Mesenchymal stem cell (in vitro differentiated cells and primary cell): Measurements from ENCODE around the gene PRIM1.
"Not testable (repeated sequence)": the region's sequence is repeated elsewhere in the genome, so short reads cannot be mapped to it uniquely, and the experiment has no call there.

ENCODE experiments used
- DNase-seq: peaks from one replicate; pipeline ENCODE4 v3.0.0-alpha.2; 2013
- H2AFZ ChIP-seq: one replicate; pipeline ENCODE4 v1.6.1; 2013; ENCODE audit warnings: low read depth, mild to moderate bottlenecking, control low read depth, inconsistent platforms, low read length, moderate library complexity
- H2AK5ac ChIP-seq: 2 replicates; pipeline ENCODE4 v1.6.1; 2013; ENCODE audit warnings: low read length, moderate library complexity, mild to moderate bottlenecking, inconsistent platforms; ENCODE audit not compliant: severe bottlenecking
- H2BK120ac ChIP-seq: one replicate; pipeline ENCODE4 v1.6.1; 2013; ENCODE audit warnings: low read depth, mild to moderate bottlenecking, inconsistent platforms, low read length, moderate library complexity
- H2BK12ac ChIP-seq, 2 experiments: one replicate each; pipeline ENCODE4 v1.6.1; 2013; ENCODE audit warnings: inconsistent platforms in 2 of 2, low read length in 2 of 2, mild to moderate bottlenecking in 2 of 2, moderate library complexity in 2 of 2, control low read depth in 1 of 2
- H2BK15ac ChIP-seq: one replicate; pipeline ENCODE4 v1.6.1; 2013; ENCODE audit warnings: mild to moderate bottlenecking, low read depth, inconsistent platforms; ENCODE audit not compliant: poor library complexity, severe bottlenecking
- H2BK5ac ChIP-seq: 2 replicates; pipeline ENCODE4 v1.6.1; 2013; ENCODE audit warnings: low read depth, mild to moderate bottlenecking, low read length, control low read depth, inconsistent platforms; ENCODE audit not compliant: poor library complexity, severe bottlenecking
- H3K14ac ChIP-seq, 2 experiments: one replicate each; pipeline ENCODE4 v1.6.1; 2013; ENCODE audit warnings: inconsistent platforms in 2 of 2, low read length in 2 of 2, control low read depth in 1 of 2, mild to moderate bottlenecking in 1 of 2, moderate library complexity in 1 of 2
- H3K18ac ChIP-seq, 2 experiments: one replicate each; pipeline ENCODE4 v1.6.1; 2013; ENCODE audit warnings: inconsistent platforms in 2 of 2, low read length in 2 of 2, control low read depth in 1 of 2, low read depth in 1 of 2, mild to moderate bottlenecking in 1 of 2
- H3K23ac ChIP-seq, 2 experiments: one replicate each; pipeline ENCODE4 v1.6.1; 2013; ENCODE audit warnings: inconsistent platforms in 2 of 2, low read length in 2 of 2, mild to moderate bottlenecking in 2 of 2, moderate library complexity in 2 of 2, control low read depth in 1 of 2
- H3K27ac ChIP-seq: 2 replicates; pipeline ENCODE4 v1.5.1; 2013; ENCODE audit warnings: mild to moderate bottlenecking, moderate library complexity, low read length, control low read depth, inconsistent platforms; ENCODE audit not compliant: poor library complexity, severe bottlenecking
- H3K27me3 ChIP-seq, 2 experiments: 2 replicates each; pipeline versions ENCODE4 v1.6.1 to v1.7.0; 2013; ENCODE audit warnings: low read length in 2 of 2, mild to moderate bottlenecking in 2 of 2, moderate library complexity in 2 of 2, control low read depth in 1 of 2, inconsistent platforms in 1 of 2; ENCODE audit not compliant: control insufficient read depth in 1 of 2, insufficient read depth in 1 of 2
- H3K36me3 ChIP-seq, 2 experiments: 2 replicates each; pipeline versions ENCODE4 v1.6.1 to v1.7.0; 2013; ENCODE audit warnings: low read length in 2 of 2, control low read depth in 1 of 2, inconsistent platforms in 1 of 2, low read depth in 1 of 2, mild to moderate bottlenecking in 1 of 2; ENCODE audit not compliant: insufficient read depth in 2 of 2, control insufficient read depth in 1 of 2
- H3K4ac ChIP-seq, 2 experiments: one replicate each; pipeline ENCODE4 v1.6.1; 2013; ENCODE audit warnings: inconsistent platforms in 2 of 2, low read length in 2 of 2, mild to moderate bottlenecking in 2 of 2, moderate library complexity in 2 of 2, control low read depth in 1 of 2, low read depth in 1 of 2
- H3K4me1 ChIP-seq: 2 replicates; pipeline ENCODE4 v1.6.1; 2013; ENCODE audit warnings: low read depth, low read length, control low read depth; ENCODE audit not compliant: control insufficient read depth, insufficient read depth
- H3K4me2 ChIP-seq: 2 replicates; pipeline ENCODE4 v1.6.1; 2013; ENCODE audit warnings: low read length, mild to moderate bottlenecking, inconsistent platforms; ENCODE audit not compliant: poor library complexity, severe bottlenecking
- H3K4me3 ChIP-seq, 2 experiments: 2 replicates each; pipeline versions ENCODE4 v1.5.1 to v1.7.0; 2013; ENCODE audit warnings: low read length in 2 of 2, mild to moderate bottlenecking in 2 of 2, control low read depth in 1 of 2, low read depth in 1 of 2; ENCODE audit not compliant: insufficient read depth in 1 of 2
- H3K79me1 ChIP-seq: replicated peaks from 2 replicates; pipeline ENCODE4 v1.6.1; 2013; ENCODE audit warnings: mild to moderate bottlenecking, control low read depth, low read length, inconsistent platforms; ENCODE audit not compliant: poor library complexity, severe bottlenecking
- H3K9ac ChIP-seq: 2 replicates; pipeline ENCODE4 v1.7.0; 2013; ENCODE audit warnings: mild to moderate bottlenecking, low read length, moderate library complexity
- H3K9me3 ChIP-seq: 2 replicates; pipeline ENCODE4 v1.7.0; 2013; ENCODE audit warnings: mild to moderate bottlenecking, low read length; ENCODE audit not compliant: control insufficient read depth
- H4K8ac ChIP-seq: one replicate; pipeline ENCODE4 v1.6.1; 2013; ENCODE audit warnings: inconsistent platforms, mild to moderate bottlenecking, low read length, moderate library complexity
- H4K91ac ChIP-seq: one replicate; pipeline ENCODE4 v1.6.1; 2013; ENCODE audit warnings: mild to moderate bottlenecking, low read length, inconsistent platforms
- WGBS: methylation state at CpG from one replicate; pipeline ENCODE4 v1.1.7; 2013; ENCODE audit warnings: mixed read lengths; 5-methylcytosine and 5-hydroxymethylcytosine counted together

Gene PRIM1

GRCh38 chr12:56758728-56759262 lies 6.7 kb upstream of the PRIM1 start:
- H3K9me3 ChIP-seq = no peaks in the 10 kb centered on the region
- H3K4me1 ChIP-seq = no peaks in the 10 kb centered on the region
- no peak overlapping the region for H2BK12ac ChIP-seq
- no peak overlapping the region for H3K23ac ChIP-seq
- H3K36me3 ChIP-seq = no peaks in the 10 kb centered on the region
- no peak overlapping the region for H3K4ac ChIP-seq
- no peak overlapping the region for H2BK15ac ChIP-seq
- peak; percentile 42 for DNase-seq
- no peaks in the 10 kb centered on the region for H3K79me1 ChIP-seq
- no peak overlapping the region for H3K14ac ChIP-seq
- H3K4me2 ChIP-seq = no peak overlapping the region
- H3K9ac ChIP-seq = no peak overlapping the region
- no peak overlapping the region for H2BK5ac ChIP-seq
- no peak overlapping the region for H4K91ac ChIP-seq
- WGBS = 84% methylated on average over 3 of the region's 3 CpGs
- H3K4me3 ChIP-seq = no peak overlapping the region
- H3K27ac ChIP-seq = no peak overlapping the region
- no peak overlapping the region for H2BK120ac ChIP-seq
- no peak overlapping the region for H4K8ac ChIP-seq
- no peak overlapping the region for H3K18ac ChIP-seq
- no peaks in the 10 kb centered on the region for H3K27me3 ChIP-seq
- no peak overlapping the region for H2AK5ac ChIP-seq
- no peak overlapping the region for H2AFZ ChIP-seq

- H2BK15ac ChIP-seq, H4K8ac ChIP-seq, DNase-seq, H3K36me3 ChIP-seq, H3K23ac ChIP-seq, H3K27me3 ChIP-seq, H2AK5ac ChIP-seq, H3K18ac ChIP-seq, H3K9me3 ChIP-seq, H2BK12ac ChIP-seq, H2AFZ ChIP-seq, H3K4me3 ChIP-seq, H3K27ac ChIP-seq, H3K4ac ChIP-seq, H3K4me2 ChIP-seq, H3K79me1 ChIP-seq, H3K9ac ChIP-seq, H3K4me1 ChIP-seq, H2BK120ac ChIP-seq, H2BK5ac ChIP-seq, H3K14ac ChIP-seq, H4K91ac ChIP-seq: not testable (repeated sequence)
- WGBS = no CpG with 5 or more reads among the region's 1 CpG
Observed at GRCh38 chr12:56757971-56758370, 5.8 kb upstream of the PRIM1 start.

GRCh38 chr12:56753566-56753965 lies 1.4 kb upstream of the PRIM1 start:
- no peaks in the 10 kb centered on the region for H3K79me1 ChIP-seq
- no peak for DNase-seq
- H3K4me2 ChIP-seq = no peak overlapping the region
- H4K8ac ChIP-seq = no peak overlapping the region
- no peak overlapping the region for H2AK5ac ChIP-seq
- no peak overlapping the region for H4K91ac ChIP-seq
- H2AFZ ChIP-seq = no peak overlapping the region
- no peak overlapping the region for H3K4ac ChIP-seq
- no peak overlapping the region for H3K9ac ChIP-seq
- no peak overlapping the region for H3K23ac ChIP-seq
- no peaks in the 10 kb centered on the region for H3K9me3 ChIP-seq
- no peak overlapping the region for H2BK12ac ChIP-seq
- H2BK120ac ChIP-seq = no peak overlapping the region
- no peak overlapping the region for H3K4me3 ChIP-seq
- no peak overlapping the region for H2BK15ac ChIP-seq
- H3K27ac ChIP-seq = no peak overlapping the region
- H3K27me3 ChIP-seq = no peaks in the 10 kb centered on the region
- peaks cover 3% of the 10 kb centered on the region for H3K4me1 ChIP-seq
- peaks cover 0 to 5% of the 10 kb centered on the region in 2 experiments for H3K36me3 ChIP-seq
- no peak overlapping the region for H2BK5ac ChIP-seq
- 95% methylated on average over 1 of the region's 1 CpG for WGBS
- no peak overlapping the region for H3K18ac ChIP-seq
- no peak overlapping the region for H3K14ac ChIP-seq

- not testable (repeated sequence) for H2BK12ac ChIP-seq, H2BK15ac ChIP-seq, H4K91ac ChIP-seq, H3K79me1 ChIP-seq, H3K9me3 ChIP-seq, H3K18ac ChIP-seq, H2AFZ ChIP-seq, H3K27ac ChIP-seq, H3K27me3 ChIP-seq, H3K4ac ChIP-seq, H4K8ac ChIP-seq, H2BK120ac ChIP-seq, H3K14ac ChIP-seq, DNase-seq, H2BK5ac ChIP-seq, H3K36me3 ChIP-seq, H3K4me1 ChIP-seq, H3K23ac ChIP-seq, H3K4me3 ChIP-seq, H3K4me2 ChIP-seq, H2AK5ac ChIP-seq
- peak overlapping the region; percentile 84 for H3K9ac ChIP-seq
- 96% methylated on average over 12 of the region's 13 CpGs for WGBS
Observed at GRCh38 chr12:56750596-56750995, 1.5 kb downstream of the PRIM1 start.
